Prostate gland (tissue), 2 donors: ENCODE data around the gene BDKRB2.

Source experiments
- CTCF ChIP-seq, 4 experiments: fragments of 200-600 bp in 2 of 4; fragments of 450-650 bp in 2 of 4; sonication (generic) in 2 of 4; IDR thresholded peaks; 1 replicate in 3 of 4; 2 replicates in 1 of 4; pipeline ENCODE4 v1.5.1; 2016 to 2019; ENCODE audit warnings: antibody characterized with exemption in 4 of 4, mild to moderate bottlenecking in 2 of 4, moderate library complexity in 2 of 4
- POLR2A ChIP-seq: fragments of 450-650 bp; IDR thresholded peaks from one replicate; pipeline ENCODE4 v1.6.1; 2016; ENCODE audit warnings: antibody characterized with exemption, mild to moderate bottlenecking
- POLR2AphosphoS5 ChIP-seq: sonication (generic); formaldehyde crosslinking; IDR thresholded peaks from one replicate; pipeline ENCODE4 v1.6.1; 2017; ENCODE audit warnings: antibody characterized with exemption

GRCh38 chr14:96275177-96276112 is 70.8 kb downstream of the BDKRB2 start:
- TF ChIP-seq CTCF (IDR thresholded peaks at IDR 0.05), result peak; percentile 80 to 92 (median 90)
- no peak for TF ChIP-seq POLR2A
- TF ChIP-seq POLR2AphosphoS5, result peak; percentile 11
